Keratinocyte (primary cell): ENCODE data around the gene CD8B.

Experiments used
- EZH2 ChIP-seq: IDR thresholded peaks from one replicate; pipeline ENCODE4 v1.6.1; 2012; ENCODE audit warnings: inconsistent platforms, mild to moderate bottlenecking, low read length, moderate library complexity
- TF ChIP-seq, protein P1 (sequence below), 3 experiments: IDR thresholded peaks in 1 of 3; conservative IDR thresholded peaks in 1 of 3; optimal IDR thresholded peaks in 1 of 3; 2 replicates in 2 of 3; 3 replicates in 1 of 3; pipeline versions ENCODE3 to v1.5.1; 2011; ENCODE audit warnings: low read length in 3 of 3, mild to moderate bottlenecking in 3 of 3, moderate library complexity in 2 of 3, control low read depth in 1 of 3, inconsistent platforms in 1 of 3; ENCODE audit not compliant: insufficient read depth in 2 of 3; ENCODE audit errors: extremely low read depth in 1 of 3

DNA sequence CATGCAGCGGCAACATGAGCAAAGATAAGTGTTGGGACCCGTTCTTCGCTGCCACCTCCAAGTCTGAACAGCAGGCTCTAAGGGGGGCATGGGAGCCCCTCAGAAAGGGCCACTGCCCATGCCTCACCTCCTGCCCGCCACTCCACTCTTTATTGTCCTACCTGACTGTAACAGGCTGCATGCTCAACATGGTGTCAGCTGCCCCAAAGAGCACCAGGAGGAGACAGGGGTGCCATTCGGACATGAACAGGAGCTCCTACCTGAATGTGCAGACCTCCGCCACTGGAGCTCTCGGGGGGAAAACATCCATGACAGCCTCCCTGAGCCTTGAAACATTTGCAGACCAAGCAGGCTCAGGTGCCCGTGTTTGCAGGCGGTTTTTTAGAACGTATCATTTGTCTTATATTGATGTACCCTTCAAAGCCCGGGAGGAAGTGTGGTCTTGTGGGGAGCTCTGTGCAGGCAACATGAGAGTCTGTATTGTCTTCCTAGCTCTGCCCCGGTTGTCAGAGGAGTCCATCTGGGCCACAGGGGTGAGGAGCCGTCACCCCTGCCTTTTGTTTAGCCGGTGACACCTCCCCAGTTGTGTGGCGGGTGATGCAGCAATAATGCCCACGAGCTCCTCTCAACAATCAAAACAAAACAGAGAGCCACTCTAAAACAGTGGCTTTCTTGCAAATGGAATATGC is 35.8 kb downstream of the CD8B start:
- TF ChIP-seq, protein P1, sequence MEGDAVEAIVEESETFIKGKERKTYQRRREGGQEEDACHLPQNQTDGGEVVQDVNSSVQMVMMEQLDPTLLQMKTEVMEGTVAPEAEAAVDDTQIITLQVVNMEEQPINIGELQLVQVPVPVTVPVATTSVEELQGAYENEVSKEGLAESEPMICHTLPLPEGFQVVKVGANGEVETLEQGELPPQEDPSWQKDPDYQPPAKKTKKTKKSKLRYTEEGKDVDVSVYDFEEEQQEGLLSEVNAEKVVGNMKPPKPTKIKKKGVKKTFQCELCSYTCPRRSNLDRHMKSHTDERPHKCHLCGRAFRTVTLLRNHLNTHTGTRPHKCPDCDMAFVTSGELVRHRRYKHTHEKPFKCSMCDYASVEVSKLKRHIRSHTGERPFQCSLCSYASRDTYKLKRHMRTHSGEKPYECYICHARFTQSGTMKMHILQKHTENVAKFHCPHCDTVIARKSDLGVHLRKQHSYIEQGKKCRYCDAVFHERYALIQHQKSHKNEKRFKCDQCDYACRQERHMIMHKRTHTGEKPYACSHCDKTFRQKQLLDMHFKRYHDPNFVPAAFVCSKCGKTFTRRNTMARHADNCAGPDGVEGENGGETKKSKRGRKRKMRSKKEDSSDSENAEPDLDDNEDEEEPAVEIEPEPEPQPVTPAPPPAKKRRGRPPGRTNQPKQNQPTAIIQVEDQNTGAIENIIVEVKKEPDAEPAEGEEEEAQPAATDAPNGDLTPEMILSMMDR (optimal IDR thresholded peaks at IDR 0.05 in 1 of 3, IDR thresholded peaks at IDR 0.05 in 1 of 3, conservative IDR thresholded peaks at IDR 0.05 in 1 of 3; ENCODE audit: extremely low read depth in 1 of 3, insufficient read depth in 2 of 3, low read length in 3 of 3), result no peak
- no peak for TF ChIP-seq EZH2
